Stomach (tissue), 4 donors: ENCODE results near the gene GPR183.

Source experiments
- CTCF ChIP-seq, 7 experiments: fragments of 450-650 bp in 4 of 7; fragments of 200-600 bp in 3 of 7; sonication (generic) in 3 of 7; IDR thresholded peaks; one replicate each; pipeline ENCODE4 v1.5.1; 2016 to 2019; ENCODE audit warnings: antibody characterized with exemption in 7 of 7, control low read depth in 2 of 7, mild to moderate bottlenecking in 1 of 7
- EP300 ChIP-seq: sonication (generic); formaldehyde crosslinking; IDR thresholded peaks from one replicate; pipeline ENCODE4 v1.6.1; 2017; ENCODE audit warnings: antibody characterized with exemption
- POLR2A ChIP-seq, 4 donors: fragments of 450-650 bp; IDR thresholded peaks; one replicate each; pipeline ENCODE4 v1.6.1; 2016; ENCODE audit warnings: antibody characterized with exemption in 4 of 4, control low read depth in 2 of 4, mild to moderate bottlenecking in 1 of 4, moderate library complexity in 1 of 4
- POLR2AphosphoS5 ChIP-seq, 3 donors: sonication (generic); formaldehyde crosslinking; IDR thresholded peaks; one replicate each; pipeline ENCODE4 v1.6.1; 2016; ENCODE audit warnings: antibody characterized with exemption in 3 of 3

GRCh38 chr13:99303863-99304521 is 3.2 kb downstream of the GPR183 start:
- TF ChIP-seq POLR2A (IDR thresholded peaks at IDR 0.05): no peak
- TF ChIP-seq CTCF (IDR thresholded peaks at IDR 0.05): no peak
- TF ChIP-seq EP300: no peak
- TF ChIP-seq POLR2AphosphoS5 (IDR thresholded peaks at IDR 0.05): no peak
